Small intestine (tissue), 7 donors: ENCODE data around the gene POLDIP2. TPM values are rescaled to one million over a fixed set of nuclear protein-coding genes. Genes with fewer than 3 reads are reported as not detected.
A peak's percentile ranks its signal among the peaks of the same experiment; 100 is the strongest.

Experiments
- DNase-seq, 2 donors: peaks; one replicate each; pipeline versions ENCODE4 v3.0.0 to v3.0.0-alpha.2; 2013
- FAIRE-seq: peaks from 2 replicates; lab custom pipeline; 2012; peaks lifted over from hg19 to GRCh38; lab: Jason Lieb, UNC
- H3K27ac ChIP-seq, 3 donors: one replicate each; pipeline ENCODE4 v1.5.1; 2013; ENCODE audit warnings: low read length in 2 of 3, mild to moderate bottlenecking in 2 of 3, control low read depth in 1 of 3, inconsistent platforms in 1 of 3, low read depth in 1 of 3, moderate library complexity in 1 of 3
- H3K27me3 ChIP-seq, 3 donors: one replicate each; pipeline ENCODE4 v1.6.1; 2013; ENCODE audit warnings: low read length in 3 of 3, inconsistent platforms in 1 of 3; ENCODE audit not compliant: control insufficient read depth in 3 of 3, insufficient read depth in 3 of 3
- H3K36me3 ChIP-seq, 3 donors: one replicate each; pipeline ENCODE4 v1.6.1; 2013; ENCODE audit warnings: low read length in 3 of 3, inconsistent platforms in 1 of 3, low read depth in 1 of 3, mild to moderate bottlenecking in 1 of 3, moderate library complexity in 1 of 3; ENCODE audit not compliant: control insufficient read depth in 3 of 3, insufficient read depth in 2 of 3
- H3K4me1 ChIP-seq, 3 donors: one replicate each; pipeline ENCODE4 v1.6.1; 2013; ENCODE audit warnings: low read length in 2 of 3, inconsistent platforms in 1 of 3, low read depth in 1 of 3, mild to moderate bottlenecking in 1 of 3, moderate library complexity in 1 of 3; ENCODE audit not compliant: control insufficient read depth in 3 of 3, insufficient read depth in 2 of 3
- H3K4me3 ChIP-seq, 3 donors: one replicate each; pipeline ENCODE4 v1.5.1; 2013; ENCODE audit warnings: low read length in 3 of 3, control low read depth in 1 of 3, inconsistent platforms in 1 of 3, low read depth in 1 of 3, mild to moderate bottlenecking in 1 of 3, moderate library complexity in 1 of 3
- H3K9me3 ChIP-seq, 2 donors: one replicate each; pipeline ENCODE4 v1.6.1; 2013; ENCODE audit warnings: low read depth in 1 of 2, low read length in 1 of 2; ENCODE audit not compliant: control insufficient read depth in 2 of 2, insufficient read depth in 1 of 2
- WGBS, 3 donors: extraction: QIAGEN DNeasy Blood & Tissue Kit; methylation state at CpG; one replicate each; pipeline ENCODE4 v1.1.7; 2013; 5-methylcytosine and 5-hydroxymethylcytosine counted together
- polyA plus RNA-seq, 4 donors: library from polyadenylated mRNA; stranded (reverse) in 3 of 4; unstranded in 1 of 4; fragments of 200-250 nt in 3 of 4; fragments of 120-200 nt in 1 of 4; gene quantifications; one replicate each; pipeline versions ENCODE4 v1.2.1 to v1.2.3, GENCODE V29; 2013
- donor health status: healthy with polysubstance abuse.
- donor health status: control.
- donor health status: control.
- donor health status: Bipolar disorder and iron deficiency.
- donor health status: healthy.

POLDIP2 gene
- polyA plus RNA-seq, 4 donors = 61.5 to 73.2 (median 68.7) TPM

- Histone ChIP-seq H3K27me3 (peaks cover 0 to 5% (median 0%) of the 10 kb centered on the region in 3 donors), H3K4me1 (peaks cover 0 to 48% (median 9%) of the 10 kb centered on the region in 3 donors), H3K9me3 (no peaks in the 10 kb centered on the region), H3K4me3 (peak overlapping the region; percentile 32 to 51 (median 33)), H3K36me3 (peaks cover 0 to 9% (median 0%) of the 10 kb centered on the region in 3 donors), H3K27ac (peak overlapping the region in 1 of 3 donors; percentile 63)
- 9 to 15% (median 15%) methylated on average over 39 to 53 of the region's 53 CpGs for WGBS, 3 donors
- FAIRE-seq = no peak
- DNase-seq = no peak
These were observed 15.0 kb upstream of the POLDIP2 start for GRCh38 chr17:28372203-28372944.

GRCh38 chr17:28371245-28372202 is 14.2 kb upstream of the POLDIP2 start, which contains the start of gene SARM1:
Gene SARM1 (plus strand): TSS chr17:28371694. CDS start chr17:28372033, 339 bp downstream.
- Histone ChIP-seq H3K4me1 (peaks cover 0 to 48% (median 9%) of the 10 kb centered on the region in 3 donors), H3K36me3 (peaks cover 0 to 9% (median 0%) of the 10 kb centered on the region in 3 donors), H3K9me3 (no peaks in the 10 kb centered on the region), H3K4me3 (peak within 1 kb of the TSS; percentile 33 to 51 (median 39)), H3K27me3 (peaks cover 0 to 5% (median 0%) of the 10 kb centered on the region in 3 donors), H3K27ac (peak within 1 kb of the TSS in 2 of 3 donors; percentile 50 to 63)
- 0 to 2% (median 1%) methylated on average over 49 to 80 of the region's 80 CpGs for WGBS, 3 donors
- FAIRE-seq (no peak), DNase-seq (peak; percentile 38 to 82)

GRCh38 chr17:28370744-28371103 is 13.4 kb upstream of the POLDIP2 start:
- no peaks in the 10 kb centered on the region for H3K9me3 ChIP-seq
- H3K27me3 ChIP-seq = peaks cover 0 to 5% (median 0%) of the 10 kb centered on the region in 3 donors
- 34 to 60% (median 58%) methylated on average over 1 of the region's 1 CpG for WGBS, 3 donors
- FAIRE-seq (no peak), DNase-seq (no peak)
- no peak overlapping the region for H3K4me3 ChIP-seq
- peaks cover 0 to 9% (median 0%) of the 10 kb centered on the region in 3 donors for H3K36me3 ChIP-seq
- peaks cover 0 to 48% (median 9%) of the 10 kb centered on the region in 3 donors for H3K4me1 ChIP-seq
- peak overlapping the region in 2 of 3 donors; percentile 47 to 60 for H3K27ac ChIP-seq

- no peak for FAIRE-seq
- 13 to 29% (median 28%) methylated on average over 8 of the region's 8 CpGs for WGBS, 3 donors
- DNase-seq = peak; percentile 65 to 82
These were observed 12.9 kb upstream of the POLDIP2 start, which contains the start of gene VTN for GRCh38 chr17:28370035-28370743. Gene VTN (minus strand): TSS chr17:28370307. CDS start chr17:28370203, 104 bp downstream.

GRCh38 chr17:28369684-28370034 is 12.3 kb upstream of the POLDIP2 start:
- H3K27ac ChIP-seq = peak overlapping the region in 1 of 3 donors; percentile 50
- H3K4me1 ChIP-seq = peaks cover 0 to 48% (median 9%) of the 10 kb centered on the region in 3 donors
- H3K27me3 ChIP-seq = peaks cover 0 to 5% (median 0%) of the 10 kb centered on the region in 3 donors
- FAIRE-seq (no peak), DNase-seq (no peak)
- H3K4me3 ChIP-seq = no peak overlapping the region
- WGBS, 3 donors = 42 to 68% (median 63%) methylated on average over 10 of the region's 10 CpGs
- H3K36me3 ChIP-seq = peaks cover 0 to 18% (median 0%) of the 10 kb centered on the region in 3 donors
- H3K9me3 ChIP-seq = no peaks in the 10 kb centered on the region

More at GRCh38 chr17:28370035-28370743, 12.9 kb upstream of the POLDIP2 start, which contains the start of gene VTN:
- H3K4me3 ChIP-seq = peak within 1 kb of the TSS in 1 of 3 donors; percentile 6
- H3K27me3 ChIP-seq = peaks cover 0 to 5% (median 0%) of the 10 kb centered on the region in 3 donors
- peak within 1 kb of the TSS in 2 of 3 donors; percentile 50 to 60 for H3K27ac ChIP-seq
- H3K4me1 ChIP-seq = peaks cover 0 to 48% (median 9%) of the 10 kb centered on the region in 3 donors
- no peaks in the 10 kb centered on the region for H3K9me3 ChIP-seq
- peaks cover 0 to 14% (median 0%) of the 10 kb centered on the region in 3 donors for H3K36me3 ChIP-seq

GRCh38 chr17:28368915-28369683 is 11.8 kb upstream of the POLDIP2 start:
- peaks cover 0 to 48% (median 9%) of the 10 kb centered on the region in 3 donors for H3K4me1 ChIP-seq
- DNase-seq (no peak), FAIRE-seq (no peak)
- peaks cover 0 to 5% (median 0%) of the 10 kb centered on the region in 3 donors for H3K27me3 ChIP-seq
- no peak overlapping the region for H3K27ac ChIP-seq
- H3K36me3 ChIP-seq = peaks cover 0 to 24% (median 4%) of the 10 kb centered on the region in 3 donors
- no peak overlapping the region for H3K4me3 ChIP-seq
- 88 to 94% (median 93%) methylated on average over 23 of the region's 23 CpGs for WGBS, 3 donors
- no peaks in the 10 kb centered on the region for H3K9me3 ChIP-seq

- DNase-seq = peak; percentile 20 to 48
- Histone ChIP-seq H3K27ac (no peak overlapping the region), H3K4me3 (no peak overlapping the region), H3K27me3 (peaks cover 0 to 5% (median 0%) of the 10 kb centered on the region in 3 donors), H3K36me3 (peaks cover 0 to 31% (median 4%) of the 10 kb centered on the region in 3 donors), H3K9me3 (no peaks in the 10 kb centered on the region), H3K4me1 (peaks cover 0 to 48% (median 9%) of the 10 kb centered on the region in 3 donors)
- WGBS, 3 donors = 42 to 68% (median 55%) methylated on average over 5 of the region's 5 CpGs
- FAIRE-seq = no peak
These were observed 11.0 kb upstream of the POLDIP2 start for GRCh38 chr17:28368306-28368831.
